Transverse colon (tissue), 4 donors: ENCODE results near the gene PIGU. TPM values are rescaled to one million over a fixed set of nuclear protein-coding genes. Genes with fewer than 3 reads are reported as not detected.

Experiments
- DNase-seq: peaks from one replicate; pipeline ENCODE4 v3.0.0-alpha.2; 2019
- H3K27ac ChIP-seq, 4 donors: fragments of 200-600 bp; sonication (generic); 2 replicates each; pipeline ENCODE4 v1.5.1; 2016 to 2018; ENCODE audit warnings: inconsistent platforms in 4 of 4
- H3K27me3 ChIP-seq: fragments of 200-600 bp; sonication (generic); 2 replicates; pipeline ENCODE4 v1.5.1; 2017; ENCODE audit warnings: inconsistent platforms
- H3K36me3 ChIP-seq, 4 donors: fragments of 200-600 bp; sonication (generic); 2 replicates each; pipeline ENCODE4 v1.5.1; 2017 to 2019; ENCODE audit warnings: inconsistent platforms in 4 of 4
- H3K4me1 ChIP-seq, 4 donors: fragments of 200-600 bp; sonication (generic); 2 replicates each; pipeline ENCODE4 v1.5.1; 2017 to 2020; ENCODE audit warnings: inconsistent platforms in 4 of 4
- H3K4me3 ChIP-seq, 4 donors: fragments of 200-600 bp; sonication (generic); 1 replicate in 1 of 4; 2 replicates in 3 of 4; pipeline versions ENCODE4 v1.5.1 to v1.6.1; 2017 to 2019; ENCODE audit warnings: inconsistent platforms in 4 of 4
- H3K9me3 ChIP-seq, 2 donors: fragments of 200-600 bp; sonication (generic); 2 replicates each; pipeline ENCODE4 v1.5.1; 2017 to 2019; ENCODE audit warnings: inconsistent platforms in 2 of 2
- EP300 ChIP-seq: sonication (generic); formaldehyde crosslinking; IDR thresholded peaks from one replicate; pipeline ENCODE4 v1.6.1; 2017; ENCODE audit warnings: antibody characterized with exemption, low read depth
- POLR2A ChIP-seq: fragments of 450-650 bp; IDR thresholded peaks from one replicate; pipeline ENCODE4 v1.6.1; 2016; ENCODE audit warnings: antibody characterized with exemption, mild to moderate bottlenecking, moderate library complexity
- POLR2AphosphoS5 ChIP-seq, 3 donors: sonication (generic); formaldehyde crosslinking; IDR thresholded peaks; one replicate each; pipeline ENCODE4 v1.6.1; 2016; ENCODE audit warnings: antibody characterized with exemption in 3 of 3
- WGBS, 2 donors: methylation state at CpG; one replicate each; pipeline ENCODE4 v1.1.5; 2018; ENCODE audit warnings: low coverage in 1 of 2; 5-methylcytosine and 5-hydroxymethylcytosine counted together
- in situ Hi-C, 4 donors: fragments of 200-750 bp; cut with MboI; loops; one replicate each; pipeline versions ENCODE4 v1.15.0 to v1.15.1; 2017; ENCODE audit warnings: low sequenced_read_pairs in 3 of 4, low pct_ligation_motif_present in 1 of 4, low pct_unique_long_range_greater_than_20kb in 1 of 4
- intact Hi-C: fragments of 100-400 bp; cut with DNase I; formaldehyde crosslinking; loops from one replicate; pipeline ENCODE4 v1.15.1; 2023; ENCODE audit warnings: low total_unique reads
- total RNA-seq, 4 donors: library from RNA; depleted of rRNA; stranded (reverse); fragments of >200 nt; gene quantifications; one replicate each; pipeline ENCODE4 v1.1.0, GENCODE V29; 2016
- TF ChIP-seq, protein P1 (sequence below), 5 experiments: fragments of 200-600 bp in 3 of 5; fragments of 450-650 bp in 2 of 5; sonication (generic) in 3 of 5; IDR thresholded peaks; 1 replicate in 2 of 5; 2 replicates in 3 of 5; pipeline ENCODE4 v1.5.1; 2016 to 2017; ENCODE audit warnings: antibody characterized with exemption in 5 of 5, inconsistent platforms in 3 of 5, mild to moderate bottlenecking in 2 of 5, moderate library complexity in 1 of 5

Gene PIGU
- total RNA-seq, 4 donors from 2014 or later = 4.1 to 28.7 (median 16.8) TPM

DNA sequence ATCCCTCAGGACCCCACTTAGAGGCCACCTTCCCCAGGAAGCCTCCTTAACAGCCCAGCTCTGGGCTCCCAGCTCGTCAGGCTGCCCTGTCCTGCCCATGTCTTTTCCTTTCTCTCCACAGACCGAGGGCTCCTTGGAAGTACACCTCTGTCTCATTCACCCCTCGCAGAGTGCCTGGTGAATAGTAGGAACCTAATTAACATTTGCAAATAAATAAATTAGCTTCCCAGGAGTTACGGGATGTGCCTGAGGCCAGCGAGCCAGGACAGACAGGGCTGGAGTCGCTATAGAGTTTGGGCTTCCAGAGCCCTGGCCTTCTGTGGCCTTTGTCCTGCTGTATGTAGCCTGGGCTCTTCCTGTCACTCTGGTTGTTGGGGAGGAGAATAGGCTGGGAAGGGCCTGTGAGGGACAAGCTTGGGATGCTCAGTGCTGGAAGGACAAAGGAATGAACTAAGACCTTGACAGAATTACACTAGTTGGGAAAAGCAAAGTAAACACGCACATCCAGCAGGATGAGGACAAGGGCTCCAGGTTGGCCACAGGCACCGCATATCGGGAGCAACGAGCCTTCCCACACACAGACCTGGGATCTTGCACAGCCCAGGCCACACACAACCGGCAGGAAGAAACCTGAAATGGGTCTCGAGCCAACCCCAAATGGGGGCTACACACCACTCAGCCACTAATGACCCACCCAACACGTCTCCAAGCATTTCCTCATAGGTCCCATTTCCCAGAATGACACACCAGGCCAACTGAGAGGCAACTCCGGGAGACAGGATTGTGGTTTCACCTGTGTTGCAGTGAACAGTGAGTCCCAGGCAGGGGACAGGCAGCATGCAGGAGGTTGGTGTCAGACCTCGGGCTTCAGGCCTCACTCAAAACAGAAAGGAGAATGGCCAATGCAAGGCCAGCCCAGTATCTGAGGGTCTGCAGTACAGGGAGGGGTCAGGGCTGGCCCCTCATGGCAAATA, 108.7 kb downstream of the PIGU start:
- DNase-seq = no peak
- H3K4me1 ChIP-seq = no peaks in the 10 kb centered on the region
- H3K4me3 ChIP-seq = no peak overlapping the region
- H3K9me3 ChIP-seq = no peaks in the 10 kb centered on the region
- no peak overlapping the region for H3K27ac ChIP-seq
- no peaks in the 10 kb centered on the region for H3K27me3 ChIP-seq
- 93% methylated on average over 15 of the region's 15 CpGs; no CpG with 5 or more reads in 1 of the 2 donors for WGBS, 2 donors
- no peaks in the 10 kb centered on the region for H3K36me3 ChIP-seq
- TF ChIP-seq POLR2AphosphoS5 (IDR thresholded peaks at IDR 0.05) (no peak), EP300 (no peak), POLR2A (no peak)
- TF ChIP-seq, protein P1, sequence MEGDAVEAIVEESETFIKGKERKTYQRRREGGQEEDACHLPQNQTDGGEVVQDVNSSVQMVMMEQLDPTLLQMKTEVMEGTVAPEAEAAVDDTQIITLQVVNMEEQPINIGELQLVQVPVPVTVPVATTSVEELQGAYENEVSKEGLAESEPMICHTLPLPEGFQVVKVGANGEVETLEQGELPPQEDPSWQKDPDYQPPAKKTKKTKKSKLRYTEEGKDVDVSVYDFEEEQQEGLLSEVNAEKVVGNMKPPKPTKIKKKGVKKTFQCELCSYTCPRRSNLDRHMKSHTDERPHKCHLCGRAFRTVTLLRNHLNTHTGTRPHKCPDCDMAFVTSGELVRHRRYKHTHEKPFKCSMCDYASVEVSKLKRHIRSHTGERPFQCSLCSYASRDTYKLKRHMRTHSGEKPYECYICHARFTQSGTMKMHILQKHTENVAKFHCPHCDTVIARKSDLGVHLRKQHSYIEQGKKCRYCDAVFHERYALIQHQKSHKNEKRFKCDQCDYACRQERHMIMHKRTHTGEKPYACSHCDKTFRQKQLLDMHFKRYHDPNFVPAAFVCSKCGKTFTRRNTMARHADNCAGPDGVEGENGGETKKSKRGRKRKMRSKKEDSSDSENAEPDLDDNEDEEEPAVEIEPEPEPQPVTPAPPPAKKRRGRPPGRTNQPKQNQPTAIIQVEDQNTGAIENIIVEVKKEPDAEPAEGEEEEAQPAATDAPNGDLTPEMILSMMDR (IDR thresholded peaks at IDR 0.05) = no peak
- intact Hi-C loops = no loop called here
- in situ Hi-C loops = loop anchor here in 2 of 4 donors (25.0 kb wide), 1 partner anchor 144 kb away; the partner anchor contains the start of gene TP53INP2 (in 2 of the 2)

DNA sequence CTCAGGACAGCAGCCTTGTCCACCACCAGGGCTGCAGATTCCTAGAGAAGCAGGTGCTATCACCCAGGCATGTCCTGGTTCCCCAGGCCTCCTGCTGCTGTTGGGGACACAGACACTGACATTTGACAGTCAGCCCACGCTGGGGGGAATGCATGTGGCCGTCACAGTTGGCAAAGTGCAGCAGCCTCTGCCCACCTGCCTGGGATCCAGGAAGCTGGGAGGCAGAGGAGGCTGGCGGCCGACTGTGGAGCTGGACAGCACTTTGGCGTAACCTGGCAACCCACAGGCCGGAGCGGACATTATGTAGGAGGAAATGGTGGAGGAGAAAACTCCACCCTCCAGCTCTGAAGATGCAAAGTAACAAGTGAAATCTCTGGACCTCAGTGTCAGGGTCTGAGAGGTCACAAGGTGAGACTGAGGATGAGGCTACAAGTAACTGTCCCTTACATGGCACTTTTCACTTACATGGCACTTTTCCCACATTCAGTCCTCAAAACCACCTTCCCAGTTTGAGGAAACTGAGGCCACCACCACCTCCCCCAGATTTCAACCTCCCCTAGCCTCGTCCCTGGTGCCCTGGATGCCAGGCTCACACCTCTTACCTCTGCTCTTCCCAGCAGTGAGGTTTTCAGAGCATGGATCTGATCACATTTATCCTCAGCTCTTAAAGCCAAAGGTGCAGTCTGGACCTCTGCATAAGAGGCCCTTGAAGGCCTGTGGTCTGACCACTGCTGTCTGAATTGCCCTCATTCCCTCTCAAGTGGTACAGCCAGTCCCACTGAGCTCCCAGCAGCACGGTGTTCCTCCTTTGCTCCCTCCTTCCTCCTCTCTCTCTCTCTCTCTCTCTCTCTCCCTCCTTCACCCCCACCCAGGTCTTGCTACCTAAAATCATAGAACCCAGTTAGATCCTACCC, 109.7 kb downstream of the PIGU start:
- 67 to 88% methylated on average over 1 to 9 of the region's 9 CpGs for WGBS, 2 donors

DNA sequence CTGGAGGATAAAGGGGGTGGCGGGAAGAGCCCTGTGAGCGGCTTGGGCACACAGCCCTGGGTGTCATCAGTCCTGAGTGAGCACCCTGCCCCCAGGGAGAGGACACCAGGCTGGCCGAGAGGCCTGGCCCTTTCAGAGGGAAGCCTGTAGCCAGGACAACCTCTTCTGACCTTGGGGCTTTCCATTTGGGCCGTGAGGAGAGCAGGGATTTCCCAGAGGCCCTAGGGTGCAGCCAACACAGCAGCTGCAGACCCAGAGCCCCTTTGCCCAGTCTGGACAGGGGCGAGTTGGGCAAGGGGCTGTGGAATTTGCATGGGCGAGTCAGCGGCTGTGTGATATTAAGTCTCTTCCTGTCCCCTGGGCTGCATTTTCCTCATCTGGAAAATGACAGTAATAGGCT, 112.1 kb downstream of the PIGU start:
- in situ Hi-C loops = loop anchor here in 2 of 4 donors (25.0 kb wide), 1 partner anchor 147 kb away; the partner anchor contains the start of gene TP53INP2 (in 2 of the 2)

More for the DNA sequence above, 109.7 kb downstream of the PIGU start:
- H3K4me1 ChIP-seq = no peaks in the 10 kb centered on the region
- no peaks in the 10 kb centered on the region for H3K36me3 ChIP-seq
- no peaks in the 10 kb centered on the region for H3K9me3 ChIP-seq
- no peak overlapping the region for H3K4me3 ChIP-seq
- in situ Hi-C loops = loop anchor here in 2 of 4 donors (25.0 kb wide), 1 partner anchor 145 kb away; the partner anchor contains the start of gene TP53INP2 (in 2 of the 2)
- no peak for DNase-seq
- TF ChIP-seq POLR2A = no peak
- TF ChIP-seq, protein P1 (IDR thresholded peaks at IDR 0.05) = no peak
- no peak for TF ChIP-seq EP300
- TF ChIP-seq POLR2AphosphoS5 (IDR thresholded peaks at IDR 0.05) = no peak
- H3K27me3 ChIP-seq = no peaks in the 10 kb centered on the region
- H3K27ac ChIP-seq = no peak overlapping the region
- intact Hi-C loops = no loop called here

More for the DNA sequence above, 112.1 kb downstream of the PIGU start:
- Histone ChIP-seq H3K4me3 (no peak overlapping the region), H3K27me3 (no peaks in the 10 kb centered on the region), H3K27ac (no peak overlapping the region), H3K9me3 (no peaks in the 10 kb centered on the region), H3K4me1 (no peaks in the 10 kb centered on the region), H3K36me3 (no peaks in the 10 kb centered on the region)
- intact Hi-C loops = no loop called here
- no peak for DNase-seq
- TF ChIP-seq POLR2A (no peak), POLR2AphosphoS5 (IDR thresholded peaks at IDR 0.05) (no peak), EP300 (no peak)
- TF ChIP-seq, protein P1 (IDR thresholded peaks at IDR 0.05) = no peak
- WGBS, 2 donors = 73% methylated on average over 6 of the region's 7 CpGs; no CpG with 5 or more reads in 1 of the 2 donors
